ENCODE measurements around the gene NSD1. TPM values are rescaled to one million over a fixed set of nuclear protein-coding genes. Genes with fewer than 3 reads are reported as not detected.

The NSD1 gene
- total and polyA plus RNA-seq, 2 of the 8 experiments (the other 6 are each of a cell fraction or from before 2014, with no cell fraction given): 22.8 to 168 TPM

DNA sequence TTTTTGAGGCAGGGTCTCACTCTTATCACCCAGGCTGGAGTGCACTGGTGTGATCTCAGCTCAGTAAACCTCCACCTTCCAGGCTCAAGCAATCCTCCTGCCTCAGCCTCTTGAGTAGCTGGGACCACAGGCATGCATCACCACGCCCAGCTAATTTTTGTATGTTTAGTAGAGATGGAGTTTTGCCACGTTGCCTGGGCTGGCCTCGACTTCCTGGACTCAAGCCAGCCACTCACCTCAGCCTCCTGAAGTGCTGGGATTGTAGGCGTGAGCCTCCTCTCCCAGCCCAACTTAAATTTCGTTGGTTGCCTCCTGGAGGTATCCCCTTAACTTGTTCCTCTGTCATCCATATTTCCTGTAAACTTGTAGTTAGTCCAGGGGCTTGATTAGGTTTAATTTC, 122.7 kb downstream of the NSD1 start:
- Histone ChIP-seq H3K23me2 (ENCODE audit: low read depth, low read length) (no peaks in the 10 kb centered on the region), H3K4me2 (ENCODE audit: insufficient read depth in 1 of 2, low read depth in 2 of 2, low read length in 2 of 2) (no peak overlapping the region), H2AK5ac (ENCODE audit: low read depth, low read length) (no peak overlapping the region), H2BK12ac (ENCODE audit: low read depth, low read length) (no peak overlapping the region), H3K9ac (replicated peaks in 1 of 4; ENCODE audit: extremely low read depth in 1 of 4, low read depth in 3 of 4, low read length in 3 of 4) (no peak overlapping the region; a peak in 1 of 7 replicates), H2BK120ac (replicated peaks; ENCODE audit: low read depth, low read length) (no peak overlapping the region), H2BK20ac (ENCODE audit: low read length) (no peak overlapping the region), H2BK5ac (ENCODE audit: low read depth, low read length) (no peak overlapping the region), H3K18ac (ENCODE audit: extremely low read depth, low read length) (no peak overlapping the region), H2BK15ac (ENCODE audit: low read length) (no peak overlapping the region), H3K79me1 (ENCODE audit: low read depth, low read length) (no peaks in the 10 kb centered on the region), H3K36me3 (ENCODE audit: control insufficient read depth in 2 of 4, insufficient read depth in 4 of 4, low read length in 3 of 4) (peaks cover 18 to 88% (median 53%) of the 10 kb centered on the region in 4 experiments), H3K4me3 (ENCODE audit: extremely low read depth in 1 of 4, insufficient read depth in 2 of 4, low read depth in 3 of 4, low read length in 4 of 4) (no peak overlapping the region), H2AFZ (ENCODE audit: low read length) (no peak overlapping the region), H3K4ac (replicated peaks; ENCODE audit: insufficient read length, low read depth, low read length) (no peak overlapping the region), H3K56ac (replicated peaks; ENCODE audit: insufficient read length, low read depth, low read length) (no peak overlapping the region), H3K27ac (ENCODE audit: low read depth, low read length) (no peak overlapping the region), H3K4me1 (replicated peaks in 1 of 4; ENCODE audit: control insufficient read depth in 3 of 4, insufficient read depth in 4 of 4, low read length in 3 of 4) (no peaks in the 10 kb centered on the region), H4K91ac (replicated peaks; ENCODE audit: insufficient read length, low read length) (no peak overlapping the region), H4K20me1 (replicated peaks in 1 of 2; ENCODE audit: control insufficient read depth in 1 of 2, insufficient read depth in 2 of 2, low read length in 2 of 2) (peaks cover 2% of the 10 kb centered on the region in 2 experiments), H3K23ac (ENCODE audit: insufficient read length) (no peak overlapping the region), H4K5ac (ENCODE audit: insufficient read length, low read depth, low read length) (no peak overlapping the region), H3K9me3 (ENCODE audit: insufficient read depth in 2 of 2, low read depth in 1 of 2, low read length in 1 of 2) (no peaks in the 10 kb centered on the region), H3K14ac (ENCODE audit: insufficient read length) (no peak overlapping the region), H3K27me3 (replicated peaks in 1 of 4; ENCODE audit: control insufficient read depth in 3 of 4, extremely low read depth in 1 of 4, insufficient read depth in 3 of 4, low read length in 3 of 4) (no peaks in the 10 kb centered on the region), H3K79me2 (ENCODE audit: control insufficient read depth in 1 of 2, insufficient read depth in 2 of 2, low read length in 2 of 2) (peaks cover 0 to 7% of the 10 kb centered on the region in 2 experiments; a peak in 1 of 4 replicates), H4K8ac (ENCODE audit: extremely low read depth, insufficient read depth, low read length) (no peak overlapping the region)
- ChIA-PET CTCF (ENCODE audit: partially characterized antibody) (interaction anchor here (0.6 to 1.2 kb wide), 2 partner anchors 43 to 70 kb away, joined by 3 read pairs; no protein-coding TSS in a partner anchor), POLR2A (ENCODE audit: partially characterized antibody) (no interaction called here)
- FAIRE-seq (no peak), DNase-seq (ENCODE audit: low read depth in 1 of 2, low spot score in 2 of 2) (no peak)
- 89% methylated on average over 5 of the region's 5 CpGs; no CpG with 5 or more reads in 1 of the 2 experiments for WGBS, 2 experiments (ENCODE audit: extremely low coverage in 1 of 2, insufficient coverage in 1 of 2, insufficient read length in 1 of 2, insufficient replicate concordance in 2 of 2, low coverage in 1 of 2, low lambda C conversion rate in 2 of 2, missing lambda C conversion rate in 1 of 2)
- no peak for TF ChIP-seq EP300 (IDR thresholded peaks at IDR 0.05; ENCODE audit: borderline replicate concordance in 1 of 2, low read depth in 2 of 2, low read length in 2 of 2)
- no peak for TF ChIP-seq GTF2F1 (IDR thresholded peaks at IDR 0.05; ENCODE audit: borderline replicate concordance, low read depth, low read length)
- TF ChIP-seq CHD2 (IDR thresholded peaks at IDR 0.05; ENCODE audit: low read length): no peak
- no peak for TF ChIP-seq SIX5 (IDR thresholded peaks at IDR 0.05; ENCODE audit: low read depth, low read length)
- no peak for TF ChIP-seq CREB1 (IDR thresholded peaks at IDR 0.05)
- TF ChIP-seq, protein P1, sequence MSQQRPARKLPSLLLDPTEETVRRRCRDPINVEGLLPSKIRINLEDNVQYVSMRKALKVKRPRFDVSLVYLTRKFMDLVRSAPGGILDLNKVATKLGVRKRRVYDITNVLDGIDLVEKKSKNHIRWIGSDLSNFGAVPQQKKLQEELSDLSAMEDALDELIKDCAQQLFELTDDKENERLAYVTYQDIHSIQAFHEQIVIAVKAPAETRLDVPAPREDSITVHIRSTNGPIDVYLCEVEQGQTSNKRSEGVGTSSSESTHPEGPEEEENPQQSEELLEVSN (IDR thresholded peaks at IDR 0.05): no peak
- TF ChIP-seq JUN (IDR thresholded peaks at IDR 0.05; ENCODE audit: low read depth, low read length): no peak
- TF ChIP-seq CHD1 (IDR thresholded peaks at IDR 0.05; ENCODE audit: low read depth, low read length): no peak
- TF ChIP-seq TBP (IDR thresholded peaks at IDR 0.05; ENCODE audit: low read depth, low read length): no peak
- no peak for TF ChIP-seq CTBP2 (IDR thresholded peaks at IDR 0.05; ENCODE audit: borderline replicate concordance, insufficient read depth, insufficient read length, low read length)
- TF ChIP-seq EZH2 (IDR thresholded peaks at IDR 0.05; ENCODE audit: low read depth, low read length, severe bottlenecking): no peak
- no peak for TF ChIP-seq RBBP5 (IDR thresholded peaks at IDR 0.05; ENCODE audit: borderline replicate concordance, low read depth, low read length)
- TF ChIP-seq POLR2A (IDR thresholded peaks at IDR 0.05; ENCODE audit: control extremely low read depth in 1 of 2, low read depth in 2 of 2, low read length in 2 of 2): no peak
- no peak for TF ChIP-seq BACH1 (IDR thresholded peaks at IDR 0.05; ENCODE audit: low read length)
- TF ChIP-seq MAFK (IDR thresholded peaks at IDR 0.05; ENCODE audit: low read depth, low read length): no peak
